Fibroblast of skin of right quadriceps (primary cell): ENCODE results near the gene DNAJB6.
"Not testable (repeated sequence)": the region's sequence is repeated elsewhere in the genome, so short reads cannot be mapped to it uniquely, and the experiment has no call there.

Source experiments
- DNase-seq: peaks from one replicate; pipeline ENCODE4 v3.0.0-alpha.2; 2013

The DNAJB6 gene

GRCh38 chr7:157445246-157445955, 108.6 kb downstream of the DNAJB6 start:
- no peak for DNase-seq

- DNase-seq = no peak
Observed at GRCh38 chr7:157445956-157446295, 109.1 kb downstream of the DNAJB6 start.

- no peak for DNase-seq
Observed at GRCh38 chr7:157446322-157446721, 109.5 kb downstream of the DNAJB6 start.

GRCh38 chr7:157454003-157454402, 117.2 kb downstream of the DNAJB6 start:
- DNase-seq = not testable (repeated sequence)

- no peak for DNase-seq
Observed at GRCh38 chr7:157457355-157458253, 120.8 kb downstream of the DNAJB6 start.

GRCh38 chr7:157458254-157458633, 121.4 kb downstream of the DNAJB6 start:
- no peak for DNase-seq

- DNase-seq = no peak
Observed at GRCh38 chr7:157459966-157460365, 123.2 kb downstream of the DNAJB6 start.

GRCh38 chr7:157460721-157461120, 123.9 kb downstream of the DNAJB6 start:
- no peak for DNase-seq

GRCh38 chr7:157461573-157462418, 125.0 kb downstream of the DNAJB6 start:
- no peak for DNase-seq

- no peak for DNase-seq
Observed at GRCh38 chr7:157462419-157462771, 125.6 kb downstream of the DNAJB6 start.

- DNase-seq = no peak
Observed at GRCh38 chr7:157462840-157463239, 126.0 kb downstream of the DNAJB6 start.

GRCh38 chr7:157463245-157463644, 126.4 kb downstream of the DNAJB6 start:
- DNase-seq = no peak

GRCh38 chr7:157464111-157464970, 127.5 kb downstream of the DNAJB6 start:
- DNase-seq = no peak

- no peak for DNase-seq
Observed at GRCh38 chr7:157464971-157465886, 128.4 kb downstream of the DNAJB6 start.

GRCh38 chr7:157465891-157466866, 129.4 kb downstream of the DNAJB6 start:
- no peak for DNase-seq

GRCh38 chr7:157466867-157467261, 130.1 kb downstream of the DNAJB6 start:
- no peak for DNase-seq
